ENCODE measurements around the gene TENM4. TPM values are rescaled to one million over a fixed set of nuclear protein-coding genes. Genes with fewer than 3 reads are reported as not detected.

Gene TENM4
- total and polyA plus RNA-seq, 10 of the 15 experiments (the other 5 are each of a cell fraction or from before 2014, with no cell fraction given) = 0.03 to 0.12 (median 0.06) TPM; not detected in 7

DNA sequence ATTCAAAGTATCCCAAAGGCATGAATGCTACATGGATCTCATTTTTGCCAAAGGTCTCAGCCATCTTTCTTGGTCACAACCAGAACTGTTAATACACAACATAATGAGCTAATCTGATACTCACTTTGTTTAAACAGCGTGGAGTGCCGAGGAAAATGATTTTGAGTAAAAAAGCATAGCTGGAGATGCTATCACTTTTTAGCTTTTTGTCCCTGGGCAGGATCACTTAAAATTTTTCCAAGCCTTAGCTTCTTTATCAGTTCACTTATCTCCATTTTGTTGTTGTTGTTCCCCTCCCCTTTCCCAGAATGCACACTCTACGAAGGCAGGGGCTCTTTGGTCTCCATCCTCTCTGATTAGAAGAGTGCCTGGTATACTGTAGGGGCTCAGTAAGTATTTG lies 636.8 kb downstream of the TENM4 start:
- intact Hi-C loops (cut with micrococcal nuclease; ENCODE audit: unreplicated experiment) = no loop called here
- no peaks in the 10 kb centered on the region for H3K79me2 ChIP-seq (ENCODE audit: control insufficient read depth, insufficient read depth, low read length)
- CTCF ChIA-PET = interaction anchor here (1.1 to 9.8 kb wide), 4 partner anchors 10 to 296 kb away, joined by 3 to 79 read pairs (median 6); no protein-coding TSS in a partner anchor
- H3K4me2 ChIP-seq (ENCODE audit: control insufficient read depth, insufficient read depth) = no peak overlapping the region
- H3K9me3 ChIP-seq (replicated peaks; ENCODE audit: control insufficient read depth, insufficient read depth, low read length) = no peaks in the 10 kb centered on the region
- no TSS peak for BruUV-seq (replicated peaks)
- H2AFZ ChIP-seq (ENCODE audit: control insufficient read depth, low read depth, low read length) = no peak overlapping the region
- FAIRE-seq (no peak), ATAC-seq (no peak), DNase-seq (ENCODE audit: low read depth, low spot score) (no peak)
- H4K20me1 ChIP-seq (ENCODE audit: control insufficient read depth, insufficient read depth) = no peaks in the 10 kb centered on the region
- no peak overlapping the region for H3K27ac ChIP-seq (ENCODE audit: control insufficient read depth, insufficient read depth)
- no peaks in the 10 kb centered on the region; a peak in 1 of 4 replicates for H3K27me3 ChIP-seq (replicated peaks in 1 of 2; ENCODE audit: control insufficient read depth in 2 of 2, insufficient read depth in 2 of 2, low read length in 1 of 2)
- no peaks in the 10 kb centered on the region for H3K36me3 ChIP-seq (ENCODE audit: control insufficient read depth in 2 of 2, insufficient read depth in 2 of 2, low read length in 1 of 2)
- H3K9ac ChIP-seq (ENCODE audit: control insufficient read depth, insufficient read depth, low read length) = no peak overlapping the region
- no peak overlapping the region for H3K4me3 ChIP-seq
- POLR2A ChIA-PET = no interaction called here
- in situ Hi-C loops (cut with MboI) = no loop called here
- no peaks in the 10 kb centered on the region for H3K4me1 ChIP-seq (ENCODE audit: control insufficient read depth, insufficient read depth, low read length)
- RAD21 ChIA-PET (ENCODE audit: unreplicated experiment) = interaction anchor here (1.4 kb wide), 1 partner anchor 296 kb away, joined by 6 read pairs; no protein-coding TSS in a partner anchor
- WGBS (ENCODE audit: insufficient coverage, insufficient replicate concordance, low lambda C conversion rate, missing lambda C conversion rate) = 59% methylated on average over 3 of the region's 3 CpGs
- SMC1A ChIA-PET (ENCODE audit: uncharacterized antibody, unreplicated experiment) = interaction anchor here (0.9 to 1.2 kb wide), 2 partner anchors 23 to 260 kb away, joined by 3 read pairs; no protein-coding TSS in a partner anchor
- TF ChIP-seq, protein P1, sequence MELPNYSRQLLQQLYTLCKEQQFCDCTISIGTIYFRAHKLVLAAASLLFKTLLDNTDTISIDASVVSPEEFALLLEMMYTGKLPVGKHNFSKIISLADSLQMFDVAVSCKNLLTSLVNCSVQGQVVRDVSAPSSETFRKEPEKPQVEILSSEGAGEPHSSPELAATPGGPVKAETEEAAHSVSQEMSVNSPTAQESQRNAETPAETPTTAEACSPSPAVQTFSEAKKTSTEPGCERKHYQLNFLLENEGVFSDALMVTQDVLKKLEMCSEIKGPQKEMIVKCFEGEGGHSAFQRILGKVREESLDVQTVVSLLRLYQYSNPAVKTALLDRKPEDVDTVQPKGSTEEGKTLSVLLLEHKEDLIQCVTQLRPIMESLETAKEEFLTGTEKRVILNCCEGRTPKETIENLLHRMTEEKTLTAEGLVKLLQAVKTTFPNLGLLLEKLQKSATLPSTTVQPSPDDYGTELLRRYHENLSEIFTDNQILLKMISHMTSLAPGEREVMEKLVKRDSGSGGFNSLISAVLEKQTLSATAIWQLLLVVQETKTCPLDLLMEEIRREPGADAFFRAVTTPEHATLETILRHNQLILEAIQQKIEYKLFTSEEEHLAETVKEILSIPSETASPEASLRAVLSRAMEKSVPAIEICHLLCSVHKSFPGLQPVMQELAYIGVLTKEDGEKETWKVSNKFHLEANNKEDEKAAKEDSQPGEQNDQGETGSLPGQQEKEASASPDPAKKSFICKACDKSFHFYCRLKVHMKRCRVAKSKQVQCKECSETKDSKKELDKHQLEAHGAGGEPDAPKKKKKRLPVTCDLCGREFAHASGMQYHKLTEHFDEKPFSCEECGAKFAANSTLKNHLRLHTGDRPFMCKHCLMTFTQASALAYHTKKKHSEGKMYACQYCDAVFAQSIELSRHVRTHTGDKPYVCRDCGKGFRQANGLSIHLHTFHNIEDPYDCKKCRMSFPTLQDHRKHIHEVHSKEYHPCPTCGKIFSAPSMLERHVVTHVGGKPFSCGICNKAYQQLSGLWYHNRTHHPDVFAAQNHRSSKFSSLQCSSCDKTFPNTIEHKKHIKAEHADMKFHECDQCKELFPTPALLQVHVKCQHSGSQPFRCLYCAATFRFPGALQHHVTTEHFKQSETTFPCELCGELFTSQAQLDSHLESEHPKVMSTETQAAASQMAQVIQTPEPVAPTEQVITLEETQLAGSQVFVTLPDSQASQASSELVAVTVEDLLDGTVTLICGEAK (IDR thresholded peaks at IDR 0.05; ENCODE audit: borderline replicate concordance) = no peak
